Hematopoietic multipotent progenitor cell treated with erythropoietin and hydrocortisone succinate and interleukin-3 and kit ligand, for 15 days (in vitro differentiated cells): ENCODE results near the gene SMARCB1.

Experiments used
- DNase-seq: peaks from one replicate; pipeline ENCODE4 v3.0.0-alpha.2; 2015; ENCODE audit warnings: low spot score

The SMARCB1 gene

GRCh38 chr22:23786752-23787599 lies at the start of gene SMARCB1:
SMARCB1 (plus strand) TSS chr22:23786966; CDS start chr22:23787170, 204 bp downstream.
- peak; percentile 87 for DNase-seq

GRCh38 chr22:23737696-23738095 lies 49.1 kb upstream of the SMARCB1 start:
- no peak for DNase-seq

GRCh38 chr22:23742505-23743264 lies 44.1 kb upstream of the SMARCB1 start:
- no peak for DNase-seq

DNA sequence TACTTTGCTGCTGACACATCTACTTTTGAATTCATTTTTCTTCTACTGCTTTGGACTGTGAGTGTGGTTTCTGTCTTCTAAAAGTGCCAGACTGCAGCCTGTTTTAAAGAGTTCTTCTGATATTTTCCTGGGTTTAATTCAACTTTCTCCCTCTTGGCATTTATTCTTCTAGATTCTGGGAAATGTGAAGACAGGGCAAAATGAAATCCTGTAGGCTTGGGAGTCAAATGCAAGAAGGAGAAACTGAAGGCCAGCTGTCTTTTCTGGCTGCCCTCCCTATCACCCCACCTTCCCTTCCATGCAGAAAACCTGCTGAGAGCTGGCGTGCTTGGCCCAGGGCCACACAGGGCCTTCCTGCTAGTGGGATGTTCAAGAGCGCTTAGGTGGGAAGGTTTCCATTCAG lies 43.5 kb upstream of the SMARCB1 start:
- no peak for DNase-seq

- no peak for DNase-seq
Observed at GRCh38 chr22:23744001-23744400, 42.8 kb upstream of the SMARCB1 start.

DNA sequence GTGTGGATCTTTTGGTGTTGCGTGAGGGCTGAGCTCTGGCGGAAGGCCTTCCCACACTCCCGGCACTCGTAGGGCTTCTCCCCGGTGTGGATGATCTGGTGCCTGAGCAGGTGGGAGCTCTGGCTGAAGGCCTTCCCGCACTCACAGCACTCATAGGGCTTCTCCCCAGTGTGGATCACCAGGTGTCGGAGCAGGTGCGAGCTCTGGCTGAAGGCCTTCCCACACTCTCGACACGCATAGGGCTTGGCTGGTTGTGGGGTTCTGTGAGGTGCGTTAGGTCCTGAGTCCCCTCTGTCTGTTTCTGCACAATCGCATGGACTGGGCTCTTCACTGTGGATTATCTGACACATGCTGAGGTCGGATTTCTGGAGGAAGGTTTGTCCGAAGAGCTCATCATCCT lies 42.3 kb upstream of the SMARCB1 start:
- no peak for DNase-seq

DNA sequence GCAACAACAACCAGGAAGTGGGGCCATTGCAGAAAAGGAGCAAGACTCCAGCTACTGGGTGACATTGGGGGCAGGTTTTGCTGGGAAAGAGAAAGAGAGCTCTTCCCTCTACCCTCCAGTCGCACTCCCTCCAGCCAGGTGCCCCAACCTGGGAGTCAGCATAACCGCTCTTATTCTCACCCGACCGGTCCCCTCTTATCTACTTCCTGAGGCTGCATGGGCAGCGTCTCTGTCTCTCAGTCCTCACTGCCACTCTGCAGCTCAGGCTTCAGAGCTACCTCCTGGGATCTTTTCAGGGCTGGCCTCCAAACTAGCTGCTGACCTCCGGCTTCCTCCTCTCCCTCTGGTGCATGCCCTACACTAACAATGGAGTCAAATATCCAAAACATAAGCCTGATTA lies 41.0 kb upstream of the SMARCB1 start:
- no peak for DNase-seq

GRCh38 chr22:23749841-23750301 lies 36.9 kb upstream of the SMARCB1 start:
- DNase-seq = no peak

DNA sequence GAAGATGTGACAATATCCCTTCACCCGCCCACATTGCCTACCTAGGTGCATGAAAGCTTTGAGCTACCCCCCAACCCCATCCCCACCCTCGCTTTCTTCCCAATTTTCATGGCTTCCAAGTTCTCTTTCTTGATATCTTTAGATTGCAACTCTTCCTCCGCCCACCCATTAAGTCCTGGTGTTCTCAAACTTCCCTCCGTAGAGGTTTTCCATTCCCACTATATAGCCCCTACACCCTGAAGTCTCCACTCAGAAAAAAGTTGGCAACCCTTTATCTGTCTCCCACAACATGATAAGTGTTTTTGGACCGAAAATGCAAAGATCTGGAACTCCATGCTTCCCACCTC lies 36.4 kb upstream of the SMARCB1 start:
- no peak for DNase-seq

- peak; percentile 78 for DNase-seq
Observed at GRCh38 chr22:23750714-23751440, 35.9 kb upstream of the SMARCB1 start, which contains the start of gene ZNF70. ZNF70 (minus strand) TSS chr22:23751112; CDS start chr22:23745140, 5,972 bp downstream.

GRCh38 chr22:23751441-23751996 lies 35.2 kb upstream of the SMARCB1 start:
- no peak for DNase-seq

DNA sequence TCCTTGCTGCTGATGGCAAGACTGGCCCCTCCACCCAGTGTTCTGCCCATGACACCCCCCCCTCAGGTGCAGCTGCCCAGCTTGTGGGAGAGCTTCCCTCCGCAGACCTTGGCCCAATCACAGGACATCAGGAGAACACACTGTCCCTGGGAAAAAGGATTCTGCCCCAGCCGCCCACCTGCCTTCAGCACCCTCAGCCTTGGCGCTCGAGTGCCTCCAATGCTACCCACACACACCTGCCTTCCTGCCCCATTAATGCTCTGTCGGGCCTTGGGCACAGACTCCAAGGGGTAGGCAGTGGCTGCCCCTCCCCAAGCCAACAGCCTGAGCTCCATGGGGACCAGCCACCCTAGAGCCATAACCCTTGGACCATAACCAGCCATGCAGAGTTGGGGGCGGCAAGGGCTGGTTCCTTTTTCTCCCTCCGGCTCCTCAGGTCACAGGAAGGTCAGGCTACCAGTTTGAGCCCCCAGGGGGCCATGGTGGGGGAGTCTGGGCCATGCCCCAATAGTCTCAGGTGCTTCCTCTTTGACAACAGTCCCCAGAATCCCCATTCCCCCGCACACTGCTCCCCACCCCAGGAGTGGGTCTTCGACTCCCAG lies 34.6 kb upstream of the SMARCB1 start:
- no peak for DNase-seq

DNA sequence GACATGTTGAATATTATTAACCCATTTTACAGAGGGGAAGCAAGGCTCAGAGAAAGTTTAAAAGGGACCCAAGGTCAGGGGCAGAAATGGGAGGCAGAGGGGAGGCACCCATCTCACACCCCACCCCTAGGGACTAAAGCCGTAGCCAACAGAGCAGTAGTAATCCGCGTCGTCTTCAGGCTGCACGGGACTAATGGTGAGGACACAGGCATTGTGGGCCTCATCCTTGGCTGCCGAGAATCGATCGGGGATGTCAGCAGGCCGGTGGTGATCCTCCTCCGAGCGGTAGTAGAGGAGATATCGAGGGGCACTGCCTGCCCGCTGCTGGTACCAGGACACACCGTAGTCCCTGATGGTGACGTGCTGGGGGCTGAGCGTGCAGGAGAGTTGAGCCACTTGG lies 34.0 kb upstream of the SMARCB1 start:
- no peak for DNase-seq

- no peak for DNase-seq
Observed at GRCh38 chr22:23753385-23753784, 33.4 kb upstream of the SMARCB1 start.

DNA sequence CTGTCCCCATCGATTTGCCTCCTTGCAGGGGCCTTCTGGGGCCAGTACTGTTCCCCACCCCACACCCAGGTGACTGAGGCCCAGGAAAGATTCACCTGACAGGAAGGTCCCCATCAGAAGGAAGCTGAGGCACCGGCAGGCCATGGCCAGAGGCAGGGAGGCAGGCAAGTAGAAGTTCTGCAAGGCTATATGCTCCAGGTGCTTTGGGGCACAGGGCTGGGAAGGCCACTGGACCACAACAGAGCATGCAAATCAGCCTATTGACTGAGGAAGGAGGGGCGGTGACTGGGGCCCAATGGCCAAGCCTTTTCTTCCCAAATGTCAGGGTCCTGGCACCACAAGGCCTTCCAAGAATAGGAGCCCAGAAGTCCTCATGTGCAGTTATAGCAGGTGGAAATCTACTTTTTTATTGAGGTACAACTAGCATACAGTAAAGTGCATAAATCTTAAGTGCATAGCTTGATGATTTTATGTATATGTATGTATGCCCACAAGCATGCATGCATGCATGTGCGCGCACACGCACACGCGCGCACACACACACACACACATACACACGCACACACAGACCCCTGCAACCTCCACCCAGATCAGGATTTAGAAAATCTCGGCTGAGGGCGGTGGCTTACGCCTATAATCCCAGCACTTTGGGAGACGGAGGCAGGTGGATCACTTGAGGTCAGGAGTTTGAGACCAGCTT lies 32.4 kb upstream of the SMARCB1 start, which contains the start of gene VPREB3:
TSS of gene VPREB3 (minus strand) at position 206 of the 700 bp plus-strand sequence. CDS start at position 144, 62 bp downstream.
- no peak for DNase-seq

GRCh38 chr22:23754980-23755636 lies 31.7 kb upstream of the SMARCB1 start:
- no peak for DNase-seq

GRCh38 chr22:23755711-23756110 lies 31.1 kb upstream of the SMARCB1 start:
- no peak for DNase-seq

DNA sequence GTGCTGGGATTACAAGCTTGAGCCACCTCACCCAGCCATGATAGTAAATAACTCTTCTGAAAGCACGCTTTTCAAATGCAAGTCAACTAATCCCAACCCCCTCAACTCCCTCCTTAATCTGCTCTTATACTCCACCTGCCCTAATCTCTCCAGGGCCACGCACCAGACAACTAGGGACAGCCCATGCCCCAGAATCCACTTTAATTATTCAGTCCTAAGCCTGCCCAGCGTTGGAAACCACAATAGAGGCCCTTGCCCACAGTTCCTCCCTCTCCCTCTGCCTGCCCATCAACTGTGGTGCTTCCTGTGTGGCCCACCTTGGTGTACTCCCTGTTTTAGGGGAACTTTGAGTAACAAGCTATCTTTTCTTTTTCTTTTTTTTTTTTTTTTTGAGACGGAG lies 29.9 kb upstream of the SMARCB1 start:
- DNase-seq = no peak

DNA sequence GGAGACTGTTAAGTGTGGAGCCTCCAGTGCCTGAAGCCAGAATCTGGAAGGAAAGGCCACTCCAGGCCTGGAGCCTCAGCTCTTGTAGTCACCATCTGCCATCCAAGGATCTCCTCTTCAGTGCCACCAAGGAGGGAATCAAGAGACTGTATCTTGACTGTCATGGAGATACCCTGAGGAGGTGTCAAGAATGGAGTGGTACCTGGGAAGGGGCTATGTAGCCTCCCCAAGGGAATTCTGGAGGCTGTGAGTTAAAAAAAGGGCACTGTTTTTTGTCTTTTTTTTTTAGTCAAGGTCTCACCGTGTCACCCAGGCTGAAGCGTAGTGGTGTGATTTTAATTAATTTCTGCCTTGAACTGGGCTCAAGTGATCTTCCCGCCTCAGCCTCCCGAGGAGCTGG lies 27.2 kb upstream of the SMARCB1 start:
- DNase-seq = no peak

- DNase-seq = no peak
Observed at GRCh38 chr22:23760056-23760455, 26.7 kb upstream of the SMARCB1 start.
